ENCODE results near the gene KCNMB1.
A peak's percentile ranks its signal among the peaks of the same experiment; 100 is the strongest.

KCNMB1 gene

GRCh38 chr5:170338933-170339779 is 50.0 kb downstream of the KCNMB1 start:
- no peak for DNase-seq

GRCh38 chr5:170338291-170338690 is 50.9 kb downstream of the KCNMB1 start:
- DNase-seq, result no peak

- DNase-seq, result no peak
These were observed 52.0 kb downstream of the KCNMB1 start for GRCh38 chr5:170337045-170337733.

- DNase-seq, result no peak
These were observed 53.1 kb downstream of the KCNMB1 start for GRCh38 chr5:170336065-170336464.

- no peak for DNase-seq
These were observed 54.5 kb downstream of the KCNMB1 start for GRCh38 chr5:170334626-170335025.

DNA sequence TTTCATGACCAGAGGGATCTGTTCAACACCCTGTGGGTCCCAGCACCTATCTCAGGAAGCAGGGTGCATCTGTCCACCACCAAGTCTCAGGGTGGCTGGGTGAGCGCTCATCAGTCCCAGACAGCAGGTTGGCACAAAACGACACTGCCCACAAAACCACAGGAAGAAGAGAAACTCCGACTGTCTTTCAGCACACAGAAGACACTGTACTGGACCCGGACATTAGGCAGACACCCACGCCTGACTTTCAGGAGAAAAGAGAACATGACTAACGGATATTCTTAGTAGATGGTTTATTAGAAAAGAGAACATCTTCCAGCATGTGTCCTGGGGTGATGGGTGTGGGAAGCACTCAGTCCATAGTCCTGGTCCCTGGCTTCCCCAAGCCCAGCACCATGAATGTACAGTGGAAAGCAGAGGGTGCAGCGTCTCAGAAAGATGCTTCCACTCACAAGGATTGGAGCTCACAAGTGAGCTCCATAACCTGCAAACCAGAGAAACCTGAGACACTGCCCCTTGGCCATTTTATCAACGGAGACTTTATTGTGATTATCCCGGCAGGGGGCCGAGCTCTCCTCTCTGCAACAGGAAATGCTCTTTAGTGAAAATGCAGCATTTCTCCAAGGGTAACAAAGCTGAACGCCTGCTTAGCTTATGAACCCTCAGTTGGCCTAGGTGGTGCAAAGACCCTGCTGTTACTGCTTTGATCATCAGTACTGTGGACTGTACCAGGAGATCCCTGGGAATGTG is 55.8 kb downstream of the KCNMB1 start:
- DNase-seq, result peak; percentile 65

GRCh38 chr5:170332058-170332457 is 57.1 kb downstream of the KCNMB1 start:
- no peak for DNase-seq

- peak; percentile 77 for DNase-seq
These were observed 58.6 kb downstream of the KCNMB1 start for GRCh38 chr5:170330568-170331054.

DNA sequence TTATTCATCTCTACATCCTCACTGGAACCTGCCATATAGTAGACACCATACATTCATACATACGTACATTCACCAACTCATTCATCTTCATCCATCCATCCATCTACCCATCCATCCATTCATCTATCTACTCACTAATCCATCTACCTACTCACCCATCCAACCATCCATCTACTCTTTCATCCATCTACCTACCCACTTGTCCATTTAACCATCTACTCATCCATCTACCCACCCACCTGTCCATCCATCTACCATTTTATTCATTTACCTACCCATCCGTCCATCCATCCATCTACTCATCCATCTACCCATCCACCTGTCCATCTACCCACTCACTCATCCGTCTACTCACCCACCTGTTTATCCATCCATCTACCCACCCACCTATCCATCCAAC is 59.6 kb downstream of the KCNMB1 start:
- DNase-seq, result no peak

DNA sequence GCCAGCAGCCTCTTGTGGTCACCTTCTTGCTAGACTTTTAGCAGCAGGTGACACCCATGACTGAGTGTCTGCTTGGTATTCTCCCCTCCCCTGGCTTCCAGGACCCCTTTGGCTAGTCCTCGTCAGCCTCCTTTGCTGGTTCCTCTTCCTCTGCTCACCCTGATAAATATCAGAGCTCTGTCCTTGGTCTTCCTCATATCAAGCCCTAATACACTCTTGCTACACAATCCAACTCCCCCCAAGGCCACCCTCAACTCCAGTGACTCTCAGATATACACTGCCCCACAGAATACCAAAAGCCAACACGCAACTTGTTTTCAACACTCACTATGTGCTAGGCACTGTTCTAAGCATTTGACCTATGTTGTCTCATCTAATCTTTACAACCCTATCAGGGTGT is 61.3 kb downstream of the KCNMB1 start:
- no peak for DNase-seq

GRCh38 chr5:170327168-170327567 is 62.0 kb downstream of the KCNMB1 start:
- DNase-seq, result no peak
